OCI-LY3 (cell line): ENCODE measurements around the gene CEACAM5.

ENCODE experiments used
- H2AFZ ChIP-seq: fragments of 200-600, 300-600 bp; shearing (Covaris generic); 2 replicates; pipeline ENCODE4 v1.6.0; 2014; ENCODE audit warnings: antibody characterized with exemption, low read depth, low read length
- H3K27ac ChIP-seq: fragments of 200-600, 300-600 bp; sonication (generic); 2 replicates; pipeline ENCODE4 v1.5.1; 2014; ENCODE audit warnings: mild to moderate bottlenecking, low read length, moderate library complexity, mixed read lengths
- H3K27me3 ChIP-seq: fragments of 200-600, 300-600 bp; sonication (generic); 2 replicates; pipeline ENCODE4 v1.6.1; 2014; ENCODE audit warnings: low read depth, low read length, mixed read lengths
- H3K36me3 ChIP-seq: fragments of 200-600, 300-600 bp; sonication (generic); replicated peaks from 2 replicates; pipeline ENCODE3; 2014; ENCODE audit warnings: low read depth, low read length, mixed read lengths
- H3K4me1 ChIP-seq: fragments of 300-600, 200-600 bp; sonication (generic); 2 replicates; pipeline ENCODE4 v1.6.1; 2014; ENCODE audit warnings: low read length, mixed read lengths
- H3K4me2 ChIP-seq: fragments of 200-600, 300-600 bp; sonication (generic); 2 replicates; pipeline ENCODE4 v1.6.1; 2014; ENCODE audit warnings: low read length, mixed read lengths
- H3K4me3 ChIP-seq: fragments of 300-600, 200-600 bp; sonication (generic); 2 replicates; pipeline ENCODE4 v1.5.1; 2014; ENCODE audit warnings: antibody characterized with exemption, mild to moderate bottlenecking, low read length, moderate library complexity
- H3K79me2 ChIP-seq: fragments of 300-600, 200-600 bp; shearing (Covaris generic); 2 replicates; pipeline ENCODE4 v1.6.1; 2014; ENCODE audit warnings: mild to moderate bottlenecking, low read length, mixed read lengths
- H3K9ac ChIP-seq: fragments of 300-600, 200-600 bp; shearing (Covaris generic); 2 replicates; pipeline ENCODE4 v1.6.0; 2014; ENCODE audit warnings: mild to moderate bottlenecking, low read length, moderate library complexity
- H3K9me3 ChIP-seq: fragments of 200-600, 300-600 bp; shearing (Covaris generic); 2 replicates; pipeline ENCODE4 v1.6.1; 2014; ENCODE audit warnings: low read length, mixed read lengths; ENCODE audit not compliant: insufficient read depth
- H4K20me1 ChIP-seq: fragments of 200-600, 300-600 bp; sonication (generic); 2 replicates; pipeline ENCODE4 v1.6.1; 2016; ENCODE audit warnings: low read length, mixed read lengths; ENCODE audit not compliant: insufficient read depth
- EZH2phosphoT487 ChIP-seq: fragments of 200-600 bp; shearing (Covaris generic); IDR thresholded peaks from 2 replicates; pipeline ENCODE4 v1.6.1; 2018; ENCODE audit warnings: antibody characterized with exemption, mixed run types, low read depth
- TF ChIP-seq, protein P1 (sequence below): fragments of 200-600, 300-600 bp; sonication (generic); IDR thresholded peaks from 2 replicates; pipeline ENCODE4 v1.5.1; 2014; ENCODE audit warnings: antibody characterized with exemption, low read length, low read depth

The CEACAM5 gene

DNA sequence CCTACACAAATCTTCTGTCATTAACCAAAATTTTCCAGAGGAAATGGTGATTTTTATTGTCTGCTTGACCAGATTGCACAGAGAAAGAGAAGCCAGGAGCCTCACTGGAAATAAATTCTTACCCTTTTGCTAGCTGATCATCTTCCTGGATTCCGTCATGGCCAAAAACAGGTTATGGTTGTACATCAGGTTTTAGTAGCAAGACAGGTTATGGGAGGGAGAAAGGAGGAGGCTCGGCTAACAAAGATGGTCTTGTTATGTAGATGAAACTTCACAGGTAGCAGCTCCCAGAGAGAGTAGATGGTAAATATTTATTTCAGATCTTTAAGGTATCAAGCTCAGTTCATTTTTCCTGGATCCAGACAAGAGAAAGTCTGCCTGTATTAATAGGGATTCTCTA, 68.3 kb downstream of the CEACAM5 start:
- Histone ChIP-seq H3K4me1 (no peaks in the 10 kb centered on the region), H3K79me2 (no peaks in the 10 kb centered on the region), H3K27ac (no peak overlapping the region), H3K9me3 (no peaks in the 10 kb centered on the region), H3K4me3 (no peak overlapping the region), H2AFZ (no peak overlapping the region), H3K9ac (no peak overlapping the region), H3K4me2 (no peak overlapping the region), H3K36me3 (no peaks in the 10 kb centered on the region), H4K20me1 (no peaks in the 10 kb centered on the region), H3K27me3 (peaks cover 49% of the 10 kb centered on the region)
- no peak for TF ChIP-seq EZH2phosphoT487
- TF ChIP-seq, protein P1, sequence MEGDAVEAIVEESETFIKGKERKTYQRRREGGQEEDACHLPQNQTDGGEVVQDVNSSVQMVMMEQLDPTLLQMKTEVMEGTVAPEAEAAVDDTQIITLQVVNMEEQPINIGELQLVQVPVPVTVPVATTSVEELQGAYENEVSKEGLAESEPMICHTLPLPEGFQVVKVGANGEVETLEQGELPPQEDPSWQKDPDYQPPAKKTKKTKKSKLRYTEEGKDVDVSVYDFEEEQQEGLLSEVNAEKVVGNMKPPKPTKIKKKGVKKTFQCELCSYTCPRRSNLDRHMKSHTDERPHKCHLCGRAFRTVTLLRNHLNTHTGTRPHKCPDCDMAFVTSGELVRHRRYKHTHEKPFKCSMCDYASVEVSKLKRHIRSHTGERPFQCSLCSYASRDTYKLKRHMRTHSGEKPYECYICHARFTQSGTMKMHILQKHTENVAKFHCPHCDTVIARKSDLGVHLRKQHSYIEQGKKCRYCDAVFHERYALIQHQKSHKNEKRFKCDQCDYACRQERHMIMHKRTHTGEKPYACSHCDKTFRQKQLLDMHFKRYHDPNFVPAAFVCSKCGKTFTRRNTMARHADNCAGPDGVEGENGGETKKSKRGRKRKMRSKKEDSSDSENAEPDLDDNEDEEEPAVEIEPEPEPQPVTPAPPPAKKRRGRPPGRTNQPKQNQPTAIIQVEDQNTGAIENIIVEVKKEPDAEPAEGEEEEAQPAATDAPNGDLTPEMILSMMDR, result no peak
